GM18873 (cell line): ENCODE measurements around the gene AMPD1.

ENCODE experiments used
- ATAC-seq: cut with Tn5 transposase; IDR thresholded peaks from one replicate; pipeline ENCODE4 v1.9.1; 2021; ENCODE audit warnings: mild to moderate bottlenecking, moderate library complexity, moderate number of reproducible peaks; ENCODE audit not compliant: unreplicated experiment, low FRiP score

The AMPD1 gene

DNA sequence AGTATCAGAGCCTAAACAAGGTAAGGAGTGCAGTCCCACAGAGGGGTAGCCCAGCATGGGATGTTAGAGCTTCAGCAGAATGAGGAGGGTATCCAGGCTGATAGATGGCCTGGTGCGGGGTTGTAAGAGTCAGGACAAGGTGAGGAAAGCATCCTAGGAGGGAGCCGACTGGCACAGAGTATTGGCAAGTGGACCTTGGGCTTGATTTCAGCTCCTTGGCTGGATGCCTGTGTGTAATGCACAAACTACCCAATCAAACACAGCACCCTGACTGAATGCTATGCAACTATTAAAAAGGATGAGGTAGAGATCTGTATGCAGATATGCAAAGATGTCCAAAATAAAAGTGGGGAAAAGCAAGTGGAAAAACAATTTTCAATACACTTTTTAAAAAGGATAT lies 43.5 kb downstream of the AMPD1 start:
- ATAC-seq = no peak

DNA sequence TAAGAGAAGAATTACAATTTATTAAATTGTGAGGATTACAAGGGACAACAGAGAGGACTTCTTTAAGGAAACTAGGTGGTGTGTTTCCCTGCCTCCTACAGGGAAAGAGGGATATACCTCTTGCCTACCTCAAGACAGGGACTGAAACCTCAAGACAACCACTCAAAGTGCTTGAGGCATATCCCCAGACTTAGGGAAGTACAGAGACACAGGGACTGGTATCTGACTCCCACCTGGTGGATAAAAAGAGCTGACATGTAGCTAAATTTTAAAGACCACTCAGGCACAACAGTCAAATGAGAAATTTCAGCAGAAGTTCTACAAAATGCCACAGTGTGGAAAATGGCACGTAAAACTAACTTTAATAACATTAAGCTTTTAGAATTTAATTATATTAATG lies 46.8 kb downstream of the AMPD1 start:
- no peak for ATAC-seq

DNA sequence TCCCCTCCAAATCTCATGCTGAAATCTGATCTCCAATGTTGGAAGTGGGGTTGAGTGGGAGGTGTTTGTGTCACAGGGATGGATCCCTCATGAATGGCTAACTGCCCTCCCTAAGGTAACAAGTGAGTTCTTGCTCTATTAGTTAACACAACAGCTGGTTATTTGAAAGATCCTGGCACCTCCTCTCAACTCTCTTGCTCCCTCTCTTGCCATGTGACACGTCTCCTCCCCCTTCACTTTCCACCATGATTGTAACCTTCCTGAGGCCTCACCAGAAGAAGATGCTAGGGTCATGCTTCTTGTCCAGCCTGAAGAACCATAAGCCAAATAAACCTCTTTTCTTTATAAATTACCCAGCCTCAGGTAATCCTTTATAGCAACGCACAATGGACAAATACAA lies 54.0 kb downstream of the AMPD1 start:
- ATAC-seq = no peak

DNA sequence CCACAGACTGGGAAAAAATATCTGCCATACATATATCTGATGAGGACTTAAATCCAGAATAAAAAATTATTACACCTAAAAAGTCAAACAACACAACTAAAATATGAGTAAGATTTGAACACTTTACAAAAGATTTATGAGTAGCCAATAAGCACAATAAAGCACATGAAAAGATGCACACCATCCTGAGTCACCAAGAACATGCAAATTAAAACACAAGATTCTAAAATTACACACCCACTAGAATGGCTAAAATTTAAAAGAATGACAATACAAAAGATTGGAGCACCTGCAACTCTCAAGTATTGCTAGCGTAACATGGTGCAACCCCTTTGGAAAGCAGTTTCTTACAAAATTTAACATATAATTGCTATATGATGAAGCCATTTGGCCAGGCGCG lies 56.4 kb downstream of the AMPD1 start:
- ATAC-seq = no peak

DNA sequence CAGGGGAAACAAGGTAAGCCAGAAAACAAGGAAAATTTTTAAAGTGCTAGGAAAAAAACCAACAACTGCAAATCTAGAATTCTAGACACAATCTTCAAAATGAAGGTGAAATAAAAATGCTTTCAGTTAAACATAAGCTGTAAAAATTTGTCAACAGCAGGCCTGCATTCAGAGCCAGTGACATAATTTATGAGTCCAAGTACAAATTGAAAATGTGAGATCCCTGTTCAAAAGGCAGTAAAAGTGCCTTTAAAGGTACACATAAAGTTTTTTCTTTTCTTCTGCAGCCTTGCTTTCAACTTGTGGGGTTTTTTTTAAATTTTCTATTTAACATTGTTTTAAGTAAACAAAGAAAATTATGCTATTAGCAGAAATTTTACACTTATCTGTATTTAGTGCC lies 62.9 kb downstream of the AMPD1 start:
- no peak for ATAC-seq

DNA sequence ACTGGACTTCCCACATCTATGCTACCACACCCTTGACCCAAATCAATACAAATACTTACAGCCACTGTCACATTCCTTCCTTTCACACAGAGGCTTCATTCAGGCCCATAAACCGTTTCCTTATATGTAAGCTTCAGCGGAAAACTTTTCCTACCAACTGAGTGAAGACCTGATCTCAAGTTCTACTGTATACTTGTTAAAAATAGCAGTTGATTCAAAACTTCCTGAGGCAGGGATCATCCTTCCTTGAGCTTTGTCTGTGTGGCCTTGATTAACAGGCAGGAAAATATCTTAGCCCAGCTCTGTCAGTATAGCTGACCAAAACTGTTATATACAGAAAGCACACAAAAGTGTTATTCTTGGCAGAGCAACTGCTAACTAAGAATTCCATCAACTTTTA lies 68.2 kb downstream of the AMPD1 start:
- ATAC-seq = no peak

DNA sequence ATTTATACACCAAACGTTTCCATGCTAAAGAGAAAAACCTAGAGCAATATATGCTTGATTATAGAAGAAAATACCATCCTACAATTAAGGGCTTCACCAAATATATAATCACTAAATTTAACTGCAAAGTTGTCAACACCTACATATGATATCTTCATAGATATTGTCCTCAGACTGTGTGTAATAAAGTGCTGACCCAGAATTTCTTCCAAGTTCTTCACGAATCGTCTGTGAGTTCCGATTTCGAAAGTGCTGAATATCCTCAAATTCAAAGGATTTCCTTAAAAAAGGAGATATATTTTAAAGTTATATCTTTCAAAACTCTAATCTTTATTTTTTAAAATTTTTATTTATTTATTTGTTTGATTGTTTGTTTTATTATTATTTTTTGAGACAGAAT lies 72.0 kb downstream of the AMPD1 start:
- no peak for ATAC-seq
